Keratinocyte (primary cell): Measurements from ENCODE around the gene IQCK. TPM values are rescaled to one million over a fixed set of nuclear protein-coding genes. Genes with fewer than 3 reads are reported as not detected.

ENCODE experiments used
- DNase-seq: peaks from one replicate; pipeline ENCODE4 v3.0.0-alpha.2; 2011; ENCODE audit warnings: low read depth, missing footprints, low spot score
- FAIRE-seq: peaks from 2 replicates; lab custom pipeline; 2011; peaks lifted over from hg19 to GRCh38; lab: Jason Lieb, UNC
- H2AFZ ChIP-seq: 2 replicates; pipeline ENCODE4 v1.6.0; 2012; ENCODE audit warnings: low read length, control low read depth, inconsistent platforms; ENCODE audit not compliant: control insufficient read depth
- H3K27ac ChIP-seq: 2 replicates; pipeline ENCODE4 v1.5.1; 2011; ENCODE audit warnings: low read length; ENCODE audit not compliant: control insufficient read depth, insufficient read depth
- H3K27me3 ChIP-seq: 3 replicates; pipeline ENCODE4 v1.6.0; 2011; ENCODE audit warnings: low read length; ENCODE audit not compliant: control insufficient read depth, insufficient read depth; ENCODE audit errors: extremely low read depth
- H3K36me3 ChIP-seq, 2 experiments: 2 replicates in 1 of 2; 3 replicates in 1 of 2; pipeline ENCODE4 v1.5.1; 2011; ENCODE audit warnings: low read length in 2 of 2, mild to moderate bottlenecking in 1 of 2; ENCODE audit not compliant: control insufficient read depth in 2 of 2, insufficient read depth in 2 of 2; ENCODE audit errors: extremely low read depth in 1 of 2
- H3K4me1 ChIP-seq: 3 replicates; pipeline ENCODE4 v1.5.1; 2011; ENCODE audit warnings: low read length; ENCODE audit not compliant: control insufficient read depth, insufficient read depth; ENCODE audit errors: extremely low read depth
- H3K4me2 ChIP-seq: 3 replicates; pipeline ENCODE4 v1.6.0; 2011; ENCODE audit warnings: low read depth, low read length; ENCODE audit not compliant: control insufficient read depth, insufficient read depth; ENCODE audit errors: extremely low read depth
- H3K4me3 ChIP-seq, 3 experiments: fragments of 200-600 bp in 1 of 3; sonication (generic) in 1 of 3; 2 replicates in 2 of 3; 3 replicates in 1 of 3; pipeline ENCODE4 v1.5.1; 2011 to 2016; ENCODE audit warnings: low read length in 3 of 3, mild to moderate bottlenecking in 3 of 3, control low read depth in 2 of 3, inconsistent platforms in 1 of 3, low read depth in 1 of 3, mixed read lengths in 1 of 3, mixed run types in 1 of 3, moderate library complexity in 1 of 3; ENCODE audit not compliant: control insufficient read depth in 2 of 3, insufficient read depth in 2 of 3; ENCODE audit errors: extremely low read depth in 1 of 3
- H3K79me2 ChIP-seq: 2 replicates; pipeline ENCODE4 v1.6.0; 2012; ENCODE audit warnings: low read length; ENCODE audit not compliant: control insufficient read depth, insufficient read depth
- H3K9ac ChIP-seq: 3 replicates; pipeline ENCODE4 v1.6.0; 2011; ENCODE audit warnings: low read length; ENCODE audit not compliant: control insufficient read depth, insufficient read depth; ENCODE audit errors: extremely low read depth
- H3K9me1 ChIP-seq: 3 replicates; pipeline ENCODE4 v1.6.0; 2011; ENCODE audit warnings: low read length; ENCODE audit not compliant: control insufficient read depth, insufficient read depth; ENCODE audit errors: extremely low read depth
- H3K9me3 ChIP-seq: 2 replicates; pipeline ENCODE4 v1.5.1; 2012; ENCODE audit warnings: low read depth, low read length; ENCODE audit not compliant: control insufficient read depth
- H4K20me1 ChIP-seq: 3 replicates; pipeline ENCODE4 v1.6.0; 2011; ENCODE audit warnings: low read length; ENCODE audit not compliant: control insufficient read depth, insufficient read depth; ENCODE audit errors: extremely low read depth
- CTCF ChIP-seq, 3 experiments: IDR thresholded peaks in 1 of 3; conservative IDR thresholded peaks in 1 of 3; optimal IDR thresholded peaks in 1 of 3; 2 replicates in 2 of 3; 3 replicates in 1 of 3; pipeline versions ENCODE3 to v1.5.1; 2011; ENCODE audit warnings: low read length in 3 of 3, mild to moderate bottlenecking in 3 of 3, moderate library complexity in 2 of 3, control low read depth in 1 of 3, inconsistent platforms in 1 of 3; ENCODE audit not compliant: insufficient read depth in 2 of 3; ENCODE audit errors: extremely low read depth in 1 of 3
- EZH2 ChIP-seq: IDR thresholded peaks from one replicate; pipeline ENCODE4 v1.6.1; 2012; ENCODE audit warnings: inconsistent platforms, mild to moderate bottlenecking, low read length, moderate library complexity
- dilution Hi-C: fragments of 300-500 bp; cut with MboI; formaldehyde crosslinking; loops from one replicate; pipeline ENCODE4 v1.7.0; 2020; ENCODE audit warnings: low sequenced_read_pairs; ENCODE audit not compliant: extremely low pct_ligation_motif_present
- polyA plus RNA-seq, 5 experiments: library from polyadenylated mRNA; depleted of rRNA in 3 of 5; stranded (reverse) in 3 of 5; stranded (forward) in 1 of 5; unstranded in 1 of 5; fragments of >200 nt; gene quantifications; 1 replicate in 1 of 5; 2 replicates in 3 of 5; 3 replicates in 1 of 5; pipeline versions ENCODE4 v1.2.1 to v1.2.3, GENCODE V29; 2011 to 2012; ENCODE audit warnings: missing spikeins in 2 of 5, low read depth in 1 of 5, low replicate concordance in 1 of 5

Gene IQCK
- polyA plus RNA-seq, 1 donor (not counting 4 experiments of a cell fraction or from before 2014, with no cell fraction given) = 9.7 TPM

GRCh38 chr16:19765860-19766553, 47.9 kb downstream of the IQCK start:
- Histone ChIP-seq H3K27ac (no peak overlapping the region), H4K20me1 (no peaks in the 10 kb centered on the region), H3K4me3 (no peak overlapping the region), H3K36me3 (no peaks in the 10 kb centered on the region), H3K4me1 (peaks cover 6% of the 10 kb centered on the region), H3K9ac (no peak overlapping the region), H3K4me2 (no peak overlapping the region), H3K27me3 (no peaks in the 10 kb centered on the region), H2AFZ (no peak overlapping the region), H3K79me2 (no peaks in the 10 kb centered on the region), H3K9me3 (no peaks in the 10 kb centered on the region), H3K9me1 (no peaks in the 10 kb centered on the region)
- dilution Hi-C loops = no loop called here
- no peak for FAIRE-seq
- no peak for DNase-seq
- TF ChIP-seq EZH2 = no peak
- TF ChIP-seq CTCF (optimal IDR thresholded peaks at IDR 0.05 in 1 of 3, IDR thresholded peaks at IDR 0.05 in 1 of 3, conservative IDR thresholded peaks at IDR 0.05 in 1 of 3; ENCODE audit: extremely low read depth in 1 of 3, insufficient read depth in 2 of 3, low read length in 3 of 3) = no peak

- H3K9me3 ChIP-seq = no peaks in the 10 kb centered on the region
- H3K36me3 ChIP-seq = no peaks in the 10 kb centered on the region
- no peak overlapping the region for H3K4me3 ChIP-seq
- no peak overlapping the region for H3K9ac ChIP-seq
- no peaks in the 10 kb centered on the region for H4K20me1 ChIP-seq
- FAIRE-seq = no peak
- dilution Hi-C loops = no loop called here
- no peak for DNase-seq
- no peak overlapping the region for H3K27ac ChIP-seq
- H3K4me1 ChIP-seq = peaks cover 3% of the 10 kb centered on the region
- no peak for TF ChIP-seq CTCF (optimal IDR thresholded peaks at IDR 0.05 in 1 of 3, IDR thresholded peaks at IDR 0.05 in 1 of 3, conservative IDR thresholded peaks at IDR 0.05 in 1 of 3; ENCODE audit: extremely low read depth in 1 of 3, insufficient read depth in 2 of 3, low read length in 3 of 3)
- TF ChIP-seq EZH2 = no peak
- no peaks in the 10 kb centered on the region for H3K79me2 ChIP-seq
- H3K9me1 ChIP-seq = no peaks in the 10 kb centered on the region
- no peaks in the 10 kb centered on the region for H3K27me3 ChIP-seq
- no peak overlapping the region for H3K4me2 ChIP-seq
- no peak overlapping the region for H2AFZ ChIP-seq
Observed at GRCh38 chr16:19766554-19766884, 48.4 kb downstream of the IQCK start.
